IPS-20b (cell line): ENCODE measurements around the gene TMOD1.

Source experiments
- H3K27ac ChIP-seq: one replicate; pipeline ENCODE4 v1.5.1; 2013; ENCODE audit warnings: low read length
- H3K27me3 ChIP-seq: 2 replicates; pipeline ENCODE4 v1.6.1; 2013; ENCODE audit warnings: mild to moderate bottlenecking, low read length, inconsistent platforms; ENCODE audit not compliant: insufficient read depth
- H3K36me3 ChIP-seq: 2 replicates; pipeline ENCODE4 v1.6.1; 2013; ENCODE audit warnings: low read depth, mild to moderate bottlenecking, inconsistent platforms, low read length, moderate library complexity; ENCODE audit not compliant: insufficient read depth
- H3K4me1 ChIP-seq: 2 replicates; pipeline ENCODE4 v1.6.1; 2013; ENCODE audit warnings: mild to moderate bottlenecking, control low read depth, inconsistent platforms, low read length, moderate library complexity; ENCODE audit not compliant: insufficient read depth
- H3K4me3 ChIP-seq: 2 replicates; pipeline ENCODE4 v1.5.1; 2013; ENCODE audit warnings: mild to moderate bottlenecking, low read length, inconsistent platforms
- H3K9ac ChIP-seq: 2 replicates; pipeline ENCODE4 v1.6.1; 2013; ENCODE audit warnings: low read depth, mild to moderate bottlenecking, inconsistent platforms, low read length, moderate library complexity
- H3K9me3 ChIP-seq: 2 replicates; pipeline ENCODE4 v1.6.1; 2013; ENCODE audit warnings: mild to moderate bottlenecking, low read depth, low read length, inconsistent platforms; ENCODE audit not compliant: insufficient read depth

The TMOD1 gene

DNA sequence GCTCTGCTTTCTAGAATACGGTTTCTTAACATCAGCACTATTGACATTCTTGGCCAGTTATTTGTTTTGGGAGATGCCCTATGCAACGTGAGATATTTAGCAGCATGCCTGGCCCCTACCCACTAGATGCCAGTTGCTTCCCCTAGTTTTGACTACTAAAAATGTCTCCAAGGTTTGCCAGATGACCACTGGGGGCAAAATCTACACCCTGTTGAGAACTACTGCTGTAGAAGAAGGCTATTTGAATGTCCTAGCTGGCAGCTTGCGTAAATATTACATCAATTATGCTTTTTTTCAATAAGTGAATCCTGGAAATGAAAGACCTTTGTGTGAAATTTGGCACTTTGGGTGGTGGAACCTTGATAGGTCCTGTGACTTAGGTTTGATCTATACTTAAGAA is 137.2 kb downstream of the TMOD1 start:
- Histone ChIP-seq H3K27me3 (no peaks in the 10 kb centered on the region), H3K27ac (no peak overlapping the region), H3K4me3 (no peak overlapping the region), H3K9me3 (no peaks in the 10 kb centered on the region), H3K9ac (no peak overlapping the region), H3K36me3 (peaks cover 28% of the 10 kb centered on the region), H3K4me1 (peaks cover 10% of the 10 kb centered on the region; the same call in 1 of the 2 replicates)

DNA sequence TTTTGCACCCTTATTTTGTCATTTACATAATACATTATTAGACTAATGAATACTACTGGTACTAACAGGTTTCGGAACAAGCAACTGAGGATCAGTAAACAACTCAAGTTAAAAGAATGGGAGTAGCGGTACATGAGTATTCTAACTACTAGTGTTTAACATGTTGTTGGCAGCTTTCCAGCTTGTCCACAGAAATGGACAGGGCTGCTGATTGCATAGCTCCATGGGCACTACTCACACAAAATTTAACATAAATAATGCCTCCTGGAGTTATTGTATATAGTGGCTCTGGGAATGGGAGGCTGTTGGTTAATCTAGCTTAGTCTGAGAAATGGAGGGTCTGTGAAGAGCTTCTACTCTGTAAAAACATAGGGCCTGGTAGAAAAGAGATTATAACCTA is 138.9 kb downstream of the TMOD1 start:
- Histone ChIP-seq H3K36me3 (peaks cover 44% of the 10 kb centered on the region), H3K4me3 (no peak overlapping the region), H3K9ac (no peak overlapping the region), H3K9me3 (no peaks in the 10 kb centered on the region), H3K4me1 (peaks cover 6% of the 10 kb centered on the region; the same call in 1 of the 2 replicates), H3K27ac (no peak overlapping the region), H3K27me3 (no peaks in the 10 kb centered on the region)

DNA sequence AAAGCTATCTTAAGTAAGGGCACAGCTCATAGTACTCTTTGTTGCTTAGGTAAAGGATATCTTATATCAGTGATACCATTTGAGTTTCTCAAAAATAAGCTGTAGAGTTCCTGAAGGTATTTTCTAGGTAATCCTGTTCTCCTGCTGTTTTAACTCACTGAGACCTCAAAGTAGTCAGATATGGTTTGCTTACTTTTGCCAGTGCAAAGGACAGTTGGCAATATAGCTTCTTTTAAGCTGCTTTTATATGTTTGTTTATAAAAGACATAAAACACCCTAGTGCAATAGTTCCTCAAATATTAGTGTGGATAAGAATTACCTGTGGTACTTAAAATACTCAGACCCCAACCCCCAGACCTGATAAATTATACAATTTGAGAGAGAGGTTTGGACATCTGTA is 144.3 kb downstream of the TMOD1 start:
- Histone ChIP-seq H3K36me3 (peaks cover 96% of the 10 kb centered on the region), H3K9me3 (no peaks in the 10 kb centered on the region), H3K4me1 (no peaks in the 10 kb centered on the region)

DNA sequence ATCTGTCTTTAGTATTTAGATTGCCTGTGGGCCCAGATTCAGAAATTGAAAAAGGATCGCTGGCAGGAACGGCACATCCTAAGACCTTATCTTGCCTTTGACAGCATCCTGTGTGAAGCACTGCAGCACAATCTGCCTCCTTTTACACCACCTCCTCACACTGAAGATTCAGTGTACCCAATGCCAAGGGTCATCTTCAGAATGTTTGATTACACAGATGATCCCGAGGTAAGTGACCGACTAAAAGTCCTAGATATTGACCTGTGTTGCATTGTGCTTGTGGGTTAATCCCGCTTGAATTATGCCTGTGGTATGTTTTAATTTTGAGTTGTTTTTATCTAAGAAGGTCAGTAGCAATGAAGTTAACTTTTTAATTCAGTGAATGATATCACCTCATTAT is 146.5 kb downstream of the TMOD1 start:
- H3K27ac ChIP-seq: no peak overlapping the region
- no peak overlapping the region for H3K9ac ChIP-seq
- no peak overlapping the region for H3K4me3 ChIP-seq
- no peaks in the 10 kb centered on the region for H3K27me3 ChIP-seq
- no peaks in the 10 kb centered on the region for H3K9me3 ChIP-seq
- H3K4me1 ChIP-seq: no peaks in the 10 kb centered on the region
- peaks cover 95% of the 10 kb centered on the region for H3K36me3 ChIP-seq

More for the DNA sequence above, 144.3 kb downstream of the TMOD1 start:
- no peak overlapping the region for H3K4me3 ChIP-seq
- H3K27ac ChIP-seq: no peak overlapping the region
- H3K27me3 ChIP-seq: no peaks in the 10 kb centered on the region
- no peak overlapping the region for H3K9ac ChIP-seq
